Endometrial microvascular endothelial cells (primary cell): ENCODE data around the gene FBN1. TPM values are rescaled to one million over a fixed set of nuclear protein-coding genes. Genes with fewer than 3 reads are reported as not detected.

Experiments used
- in situ Hi-C: cut with HindIII; loops from 2 replicates; pipeline ENCODE4 v1.10.0; 2017; ENCODE audit warnings: low sequenced_read_pairs, low pct_unique_long_range_greater_than_20kb; ENCODE audit errors: inconsistent ontology term
- total RNA-seq: library from RNA; depleted of rRNA; stranded (reverse); fragments of >200 nt; gene quantifications from one replicate; pipeline ENCODE4 v1.2.3, GENCODE V29; 2015; ENCODE audit errors: inconsistent ontology term

The FBN1 gene
- total RNA-seq, 1 donor from 2014 or later: 36.3 TPM

DNA sequence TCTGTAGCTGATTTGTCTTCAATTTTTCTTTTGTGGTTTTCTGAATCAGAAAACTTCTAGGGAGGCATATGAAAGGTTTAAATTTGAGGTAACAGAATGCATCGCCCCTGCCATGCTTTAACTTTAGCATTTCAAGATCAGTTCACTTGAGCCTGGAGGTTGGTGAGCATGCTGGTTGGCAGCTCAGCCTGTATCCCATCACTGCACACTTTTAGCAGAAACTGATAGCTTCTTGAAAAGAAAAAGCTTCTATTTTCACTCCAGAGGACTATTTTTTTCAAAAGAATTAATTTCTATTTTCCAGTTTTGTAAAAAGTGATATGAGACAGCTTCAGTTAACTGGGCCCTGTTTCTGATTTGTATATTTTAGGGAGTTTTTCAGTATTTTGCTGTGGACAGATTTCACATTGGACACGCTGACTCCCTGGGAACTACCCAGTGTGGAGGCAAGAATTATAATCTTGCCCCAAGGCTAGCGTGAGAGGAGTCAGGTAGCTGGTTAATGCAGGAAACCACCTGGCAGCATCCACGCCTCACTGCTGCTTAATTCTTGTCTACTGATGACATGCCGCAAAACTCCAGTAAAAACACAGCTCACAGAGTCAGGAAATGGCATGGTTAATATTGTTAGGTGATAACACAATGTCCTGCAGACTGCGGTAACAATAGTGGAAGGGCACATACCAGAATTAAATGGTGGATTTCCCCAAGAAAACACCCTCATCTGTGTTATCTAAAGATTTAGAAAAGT, 242.9 kb downstream of the FBN1 start:
- in situ Hi-C loops: no loop called here

- in situ Hi-C loops: no loop called here
Observed at GRCh38 chr15:48400086-48400485, 245.4 kb downstream of the FBN1 start.

- in situ Hi-C loops: no loop called here
Observed at GRCh38 chr15:48397841-48398240, 247.7 kb downstream of the FBN1 start.

DNA sequence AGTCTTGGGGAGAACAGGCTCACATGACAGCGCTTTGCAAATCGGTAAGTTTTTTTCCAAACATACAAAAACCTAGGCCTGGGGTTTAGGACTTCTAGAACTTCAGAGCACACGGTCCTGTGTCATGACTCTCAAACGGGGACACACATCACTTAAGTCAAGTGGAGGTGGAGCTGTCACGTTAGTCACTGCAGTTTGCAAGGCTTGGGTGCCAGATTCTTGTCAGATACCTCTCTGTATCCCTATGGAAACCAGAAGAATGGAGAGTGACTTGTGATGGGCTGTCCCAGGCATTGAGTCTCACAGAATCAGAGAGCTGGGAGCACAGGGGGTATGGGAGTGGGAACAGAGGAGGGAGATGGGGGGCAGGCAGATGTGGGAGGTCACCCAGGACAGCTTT, 249.5 kb downstream of the FBN1 start:
- in situ Hi-C loops: no loop called here

GRCh38 chr15:48395521-48396011, 249.9 kb downstream of the FBN1 start:
- in situ Hi-C loops: no loop called here

- in situ Hi-C loops: no loop called here
Observed at GRCh38 chr15:48394970-48395369, 250.5 kb downstream of the FBN1 start.

GRCh38 chr15:48393645-48394506, 251.6 kb downstream of the FBN1 start:
- in situ Hi-C loops: no loop called here

- in situ Hi-C loops: no loop called here
Observed at GRCh38 chr15:48392356-48392755, 253.2 kb downstream of the FBN1 start.

DNA sequence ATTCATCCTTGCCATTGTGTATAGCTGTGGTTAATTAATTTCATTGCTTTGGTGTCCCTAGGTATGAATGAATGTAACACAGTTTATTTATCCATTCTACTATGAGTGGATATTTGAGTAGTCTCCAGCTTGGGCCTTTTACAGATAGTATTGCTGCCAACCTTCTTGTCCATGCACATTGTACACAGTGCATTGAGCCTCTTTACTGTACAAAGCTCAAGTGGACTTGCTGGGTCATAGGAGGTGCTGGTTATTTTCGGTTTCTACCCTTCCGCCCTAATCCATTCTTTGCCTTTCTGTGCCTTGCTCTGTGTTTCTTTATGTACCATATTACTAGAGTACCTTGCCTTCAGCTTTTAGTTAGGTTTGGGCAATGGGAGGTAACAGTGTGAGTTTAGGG, 253.6 kb downstream of the FBN1 start:
- in situ Hi-C loops: no loop called here

- in situ Hi-C loops: no loop called here
Observed at GRCh38 chr15:48389691-48390143, 255.8 kb downstream of the FBN1 start.

DNA sequence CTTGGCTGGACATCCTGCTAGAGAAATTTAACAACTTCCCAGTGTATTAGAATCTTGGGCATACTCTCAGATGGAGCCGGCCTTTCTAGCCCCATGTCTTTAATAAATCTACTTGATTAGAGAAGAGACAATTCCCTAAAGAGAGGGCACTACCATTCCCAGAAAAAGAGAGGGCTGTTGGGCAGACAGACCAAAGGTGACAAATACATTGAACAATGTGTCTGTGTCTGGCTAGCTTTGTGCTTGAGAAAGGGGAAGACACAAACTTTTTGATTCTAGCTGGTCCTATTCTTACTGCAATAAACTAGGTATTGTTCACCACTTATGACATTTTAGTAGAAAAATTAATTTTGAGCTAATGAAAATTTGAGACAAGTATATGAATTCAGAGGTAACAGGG, 256.6 kb downstream of the FBN1 start:
- in situ Hi-C loops: no loop called here

DNA sequence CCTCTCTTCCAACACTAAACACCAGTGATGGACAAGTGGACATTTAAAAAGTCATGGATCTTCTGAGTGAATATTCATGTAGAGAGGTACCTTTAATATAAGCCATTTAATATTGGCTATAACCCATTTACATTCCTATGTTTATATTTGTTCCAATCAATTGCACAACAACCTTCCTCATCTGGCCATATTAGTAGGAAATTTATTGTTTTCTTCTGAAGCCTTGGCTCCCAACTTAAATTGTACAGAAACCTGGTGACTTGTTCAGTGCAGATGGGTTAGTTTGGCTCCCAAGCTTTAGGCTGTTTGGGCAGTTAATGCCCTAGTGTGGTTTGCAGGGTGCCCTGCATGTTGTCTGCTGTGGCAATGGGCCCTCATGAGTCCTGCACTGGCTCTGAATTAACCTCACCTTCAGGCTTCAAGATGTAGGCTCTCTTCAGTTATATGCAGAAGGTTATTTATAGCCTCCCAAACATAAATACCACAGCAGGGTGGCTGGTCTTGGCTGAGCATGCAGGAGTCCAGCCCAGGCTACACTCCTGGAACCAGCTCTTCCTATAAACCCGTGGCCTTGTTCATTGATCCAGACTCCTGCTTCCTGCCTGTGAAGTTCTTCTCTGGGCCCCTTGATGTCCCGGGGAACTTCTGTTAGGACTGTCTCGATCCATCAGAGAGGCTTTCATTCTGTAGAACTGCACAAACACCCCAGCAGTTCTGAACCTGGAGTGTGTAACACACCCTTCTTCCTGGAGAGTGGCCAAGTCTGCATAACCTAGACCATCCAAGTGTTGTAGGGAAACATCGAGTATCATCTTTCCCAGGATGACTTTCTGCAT, 257.3 kb downstream of the FBN1 start:
- in situ Hi-C loops: no loop called here

GRCh38 chr15:48385031-48385830, 260.3 kb downstream of the FBN1 start:
- in situ Hi-C loops: no loop called here

- in situ Hi-C loops: no loop called here
Observed at GRCh38 chr15:48384616-48385015, 260.9 kb downstream of the FBN1 start.

- in situ Hi-C loops: no loop called here
Observed at GRCh38 chr15:48383031-48383430, 262.5 kb downstream of the FBN1 start.

GRCh38 chr15:48381861-48382260, 263.6 kb downstream of the FBN1 start:
- in situ Hi-C loops: no loop called here

DNA sequence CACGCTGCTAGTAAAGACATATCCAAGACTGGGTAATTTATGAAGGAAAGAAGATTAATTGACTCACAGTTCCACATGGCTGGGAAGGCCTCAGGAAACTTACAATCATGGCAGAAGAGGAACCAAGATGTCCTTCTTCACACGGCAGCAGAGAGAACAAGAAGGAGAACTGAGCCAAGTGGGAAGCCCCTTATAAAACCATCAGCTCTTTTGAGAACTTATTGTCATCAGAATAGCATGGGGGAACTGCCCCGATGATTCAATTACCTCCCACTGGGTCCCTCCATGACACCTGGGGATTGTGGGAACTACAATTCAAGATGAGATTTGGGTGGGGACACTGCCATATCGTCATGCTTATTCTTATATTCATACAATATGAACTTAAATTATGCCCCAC, 265.3 kb downstream of the FBN1 start:
- in situ Hi-C loops: no loop called here

GRCh38 chr15:48375767-48376166, 269.7 kb downstream of the FBN1 start:
- in situ Hi-C loops: no loop called here
